Peyer's patch (tissue), 4 donors: ENCODE results near the gene SMS.

Source experiments
- POLR2A ChIP-seq, 2 donors: fragments of 450-650 bp; IDR thresholded peaks; one replicate each; pipeline ENCODE4 v1.5.1; 2017; ENCODE audit warnings: antibody characterized with exemption in 2 of 2, mild to moderate bottlenecking in 2 of 2, moderate library complexity in 2 of 2
- TF ChIP-seq, protein P1 (sequence below), 6 experiments: fragments of 450-650 bp in 4 of 6; fragments of 200-600 bp in 2 of 6; sonication (generic) in 1 of 6; IDR thresholded peaks; one replicate each; pipeline ENCODE4 v1.5.1; 2017 to 2019; ENCODE audit warnings: antibody characterized with exemption in 6 of 6, mild to moderate bottlenecking in 3 of 6, moderate library complexity in 1 of 6

DNA sequence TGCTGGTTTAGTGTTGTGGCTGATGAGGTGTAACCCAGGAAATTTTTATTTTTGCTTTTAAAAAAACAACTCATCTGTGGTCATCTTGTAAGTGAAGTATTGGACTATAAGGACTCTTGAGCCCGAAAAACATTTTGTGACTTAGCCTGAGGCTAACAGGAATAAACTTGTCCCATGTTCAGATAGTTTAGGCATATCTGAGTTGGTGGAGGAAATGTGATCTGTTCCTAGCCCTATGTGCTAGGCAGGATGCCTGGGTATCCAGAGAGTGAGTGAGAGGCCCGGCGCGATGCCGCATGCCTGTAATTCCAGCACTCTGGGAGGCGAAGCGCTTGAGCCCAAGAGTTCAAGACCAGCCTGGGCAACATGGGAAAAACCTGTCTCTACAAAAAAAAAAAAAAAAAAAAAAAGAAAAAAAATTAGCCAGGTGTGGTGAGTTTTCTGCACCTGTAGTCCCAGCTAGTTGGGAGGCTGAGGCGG lies 3.7 kb downstream of the SMS start:
- TF ChIP-seq, protein P1, sequence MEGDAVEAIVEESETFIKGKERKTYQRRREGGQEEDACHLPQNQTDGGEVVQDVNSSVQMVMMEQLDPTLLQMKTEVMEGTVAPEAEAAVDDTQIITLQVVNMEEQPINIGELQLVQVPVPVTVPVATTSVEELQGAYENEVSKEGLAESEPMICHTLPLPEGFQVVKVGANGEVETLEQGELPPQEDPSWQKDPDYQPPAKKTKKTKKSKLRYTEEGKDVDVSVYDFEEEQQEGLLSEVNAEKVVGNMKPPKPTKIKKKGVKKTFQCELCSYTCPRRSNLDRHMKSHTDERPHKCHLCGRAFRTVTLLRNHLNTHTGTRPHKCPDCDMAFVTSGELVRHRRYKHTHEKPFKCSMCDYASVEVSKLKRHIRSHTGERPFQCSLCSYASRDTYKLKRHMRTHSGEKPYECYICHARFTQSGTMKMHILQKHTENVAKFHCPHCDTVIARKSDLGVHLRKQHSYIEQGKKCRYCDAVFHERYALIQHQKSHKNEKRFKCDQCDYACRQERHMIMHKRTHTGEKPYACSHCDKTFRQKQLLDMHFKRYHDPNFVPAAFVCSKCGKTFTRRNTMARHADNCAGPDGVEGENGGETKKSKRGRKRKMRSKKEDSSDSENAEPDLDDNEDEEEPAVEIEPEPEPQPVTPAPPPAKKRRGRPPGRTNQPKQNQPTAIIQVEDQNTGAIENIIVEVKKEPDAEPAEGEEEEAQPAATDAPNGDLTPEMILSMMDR (IDR thresholded peaks at IDR 0.05) = no peak
- TF ChIP-seq POLR2A (IDR thresholded peaks at IDR 0.05) = no peak
